ENCODE data around the gene FARP1. TPM values are rescaled to one million over a fixed set of nuclear protein-coding genes. Genes with fewer than 3 reads are reported as not detected.

The FARP1 gene
- total RNA-seq, 1 experiment from 2014 or later = 2.6 TPM

- no peak for DNase-seq (ENCODE audit: extremely low read depth, low read depth)
Measured at GRCh38 chr13:98200211-98200878, 57.5 kb downstream of the FARP1 start.

GRCh38 chr13:98201189-98201588, 58.3 kb downstream of the FARP1 start:
- no peak for DNase-seq (ENCODE audit: extremely low read depth, low read depth)

- no peak for DNase-seq (ENCODE audit: extremely low read depth, low read depth)
Measured at GRCh38 chr13:98201984-98202383, 59.1 kb downstream of the FARP1 start.

- no peak for DNase-seq (ENCODE audit: extremely low read depth, low read depth)
Measured at GRCh38 chr13:98203646-98204326, 60.9 kb downstream of the FARP1 start.

- no peak for DNase-seq (ENCODE audit: extremely low read depth, low read depth)
Measured at GRCh38 chr13:98204546-98204945, 61.7 kb downstream of the FARP1 start.

GRCh38 chr13:98206946-98207345, 64.1 kb downstream of the FARP1 start:
- DNase-seq (ENCODE audit: extremely low read depth, low read depth) = no peak

- no peak for DNase-seq (ENCODE audit: extremely low read depth, low read depth)
Measured at GRCh38 chr13:98207416-98207815, 64.5 kb downstream of the FARP1 start.

- no peak for DNase-seq (ENCODE audit: extremely low read depth, low read depth)
Measured at GRCh38 chr13:98208606-98209005, 65.7 kb downstream of the FARP1 start.

- DNase-seq (ENCODE audit: extremely low read depth, low read depth) = no peak
Measured at GRCh38 chr13:98212763-98213162, 69.9 kb downstream of the FARP1 start.

- DNase-seq (ENCODE audit: extremely low read depth, low read depth) = no peak
Measured at GRCh38 chr13:98213354-98213753, 70.5 kb downstream of the FARP1 start.

- DNase-seq (ENCODE audit: extremely low read depth, low read depth) = no peak
Measured at GRCh38 chr13:98214008-98214643, 71.2 kb downstream of the FARP1 start.

GRCh38 chr13:98214707-98215106, 71.8 kb downstream of the FARP1 start:
- no peak for DNase-seq (ENCODE audit: extremely low read depth, low read depth)

- DNase-seq (ENCODE audit: extremely low read depth, low read depth) = no peak
Measured at GRCh38 chr13:98215508-98215907, 72.6 kb downstream of the FARP1 start.

GRCh38 chr13:98216135-98216565, 73.3 kb downstream of the FARP1 start:
- DNase-seq (ENCODE audit: extremely low read depth, low read depth) = no peak

GRCh38 chr13:98216711-98217285, 73.9 kb downstream of the FARP1 start:
- DNase-seq (ENCODE audit: extremely low read depth, low read depth) = no peak

- no peak for DNase-seq (ENCODE audit: extremely low read depth, low read depth)
Measured at GRCh38 chr13:98217597-98217996, 74.7 kb downstream of the FARP1 start.

GRCh38 chr13:98219685-98220084, 76.8 kb downstream of the FARP1 start:
- DNase-seq (ENCODE audit: extremely low read depth, low read depth) = no peak

GRCh38 chr13:98220271-98220791, 77.4 kb downstream of the FARP1 start:
- no peak for DNase-seq (ENCODE audit: extremely low read depth, low read depth)

GRCh38 chr13:98221234-98221633, 78.3 kb downstream of the FARP1 start:
- no peak for DNase-seq (ENCODE audit: extremely low read depth, low read depth)

- no peak for DNase-seq (ENCODE audit: extremely low read depth, low read depth)
Measured at GRCh38 chr13:98222081-98222554, 79.2 kb downstream of the FARP1 start.

- no peak for DNase-seq (ENCODE audit: extremely low read depth, low read depth)
Measured at GRCh38 chr13:98222816-98223215, 79.9 kb downstream of the FARP1 start.
